PFSK-1 (cell line): ENCODE data around the gene KRTAP4-9.

ENCODE experiments used
- FOXP2 ChIP-seq: optimal IDR thresholded peaks from 2 replicates; pipeline ENCODE3; 2011; ENCODE audit warnings: borderline replicate concordance, control low read depth, inconsistent platforms; ENCODE audit not compliant: insufficient read depth; ENCODE audit errors: extremely low read length, extremely low read depth
- POLR2AphosphoS5 ChIP-seq: IDR thresholded peaks from 2 replicates; pipeline ENCODE4 v1.6.1; 2012; ENCODE audit warnings: low read depth, mild to moderate bottlenecking, control low read depth, low read length, moderate library complexity
- REST ChIP-seq, 2 experiments: IDR thresholded peaks; 2 replicates each; pipeline versions ENCODE4 v1.6.1 to v1.8.0; 2011 to 2012; ENCODE audit warnings: low read depth in 2 of 2, low read length in 2 of 2, control low read depth in 1 of 2, inconsistent platforms in 1 of 2, mild to moderate bottlenecking in 1 of 2, moderate library complexity in 1 of 2; ENCODE audit not compliant: insufficient read depth in 1 of 2
- SIN3A ChIP-seq: IDR thresholded peaks from 2 replicates; pipeline ENCODE4 v1.6.1; 2012; ENCODE audit warnings: mild to moderate bottlenecking, low read length, moderate library complexity, borderline replicate concordance; ENCODE audit not compliant: insufficient read depth
- TAF1 ChIP-seq: IDR thresholded peaks from 2 replicates; pipeline ENCODE4 v1.6.1; 2012; ENCODE audit warnings: low read length, control low read depth, borderline replicate concordance; ENCODE audit not compliant: insufficient read depth

Gene KRTAP4-9

GRCh38 chr17:41063449-41063848 is 41.7 kb upstream of the KRTAP4-9 start:
- TF ChIP-seq FOXP2 (no peak), POLR2AphosphoS5 (no peak), TAF1 (no peak), REST (IDR thresholded peaks at IDR 0.05; ENCODE audit: insufficient read depth in 1 of 2, low read depth in 2 of 2, low read length in 2 of 2) (no peak), SIN3A (no peak)

- no peak for TF ChIP-seq REST (IDR thresholded peaks at IDR 0.05; ENCODE audit: insufficient read depth in 1 of 2, low read depth in 2 of 2, low read length in 2 of 2)
- TF ChIP-seq SIN3A = no peak
- no peak for TF ChIP-seq TAF1
- no peak for TF ChIP-seq FOXP2
- TF ChIP-seq POLR2AphosphoS5 = no peak
These were observed 40.9 kb upstream of the KRTAP4-9 start for GRCh38 chr17:41064301-41064700.

- no peak for TF ChIP-seq SIN3A
- no peak for TF ChIP-seq REST (IDR thresholded peaks at IDR 0.05; ENCODE audit: insufficient read depth in 1 of 2, low read depth in 2 of 2, low read length in 2 of 2)
- no peak for TF ChIP-seq TAF1
These were observed 39.2 kb upstream of the KRTAP4-9 start, which contains the start of gene KRTAP2-4 for GRCh38 chr17:41065829-41066624. TSS of gene KRTAP2-4 (minus strand) at chr17:41065879. CDS start at chr17:41065845, 34 bp downstream.

- TF ChIP-seq TAF1 (no peak), POLR2AphosphoS5 (no peak), SIN3A (no peak), FOXP2 (no peak)
These were observed 37.9 kb upstream of the KRTAP4-9 start for GRCh38 chr17:41067281-41067680.

- TF ChIP-seq REST (IDR thresholded peaks at IDR 0.05; ENCODE audit: insufficient read depth in 1 of 2, low read depth in 2 of 2, low read length in 2 of 2) (no peak), FOXP2 (no peak), SIN3A (no peak), POLR2AphosphoS5 (no peak), TAF1 (no peak)
These were observed 36.2 kb upstream of the KRTAP4-9 start for GRCh38 chr17:41069031-41069430.
